ENCODE data around the gene ROS1.
A peak's percentile ranks its signal among the peaks of the same experiment; 100 is the strongest.

ROS1 gene

GRCh38 chr6:117306227-117306790 lies 119.4 kb downstream of the ROS1 start:
- no peak for DNase-seq

- DNase-seq, result no peak
Observed at GRCh38 chr6:117304446-117304845, 121.3 kb downstream of the ROS1 start.

- DNase-seq, result no peak
Observed at GRCh38 chr6:117303323-117303722, 122.4 kb downstream of the ROS1 start.

GRCh38 chr6:117298941-117299340 lies 126.8 kb downstream of the ROS1 start:
- no peak for DNase-seq

GRCh38 chr6:117290173-117290846 lies 135.4 kb downstream of the ROS1 start:
- DNase-seq, result no peak

- no peak for DNase-seq
Observed at GRCh38 chr6:117288083-117288715, 137.5 kb downstream of the ROS1 start.

- DNase-seq, result no peak
Observed at GRCh38 chr6:117280922-117281321, 144.8 kb downstream of the ROS1 start.

GRCh38 chr6:117276778-117277316 lies 148.9 kb downstream of the ROS1 start:
- DNase-seq, result no peak

GRCh38 chr6:117275711-117276110 lies 150.0 kb downstream of the ROS1 start:
- DNase-seq, result no peak

- DNase-seq, result no peak
Observed at GRCh38 chr6:117275205-117275604, 150.5 kb downstream of the ROS1 start.

GRCh38 chr6:117272891-117273290 lies 152.9 kb downstream of the ROS1 start:
- no peak for DNase-seq

- no peak for DNase-seq
Observed at GRCh38 chr6:117272032-117272866, 153.5 kb downstream of the ROS1 start.

- no peak for DNase-seq
Observed at GRCh38 chr6:117270843-117271507, 154.8 kb downstream of the ROS1 start.

GRCh38 chr6:117270055-117270842 lies 155.5 kb downstream of the ROS1 start:
- peak; percentile 9 for DNase-seq

GRCh38 chr6:117269638-117270054 lies 156.1 kb downstream of the ROS1 start:
- no peak for DNase-seq

GRCh38 chr6:117268924-117269323 lies 156.8 kb downstream of the ROS1 start:
- DNase-seq, result no peak

GRCh38 chr6:117267766-117268534 lies 157.8 kb downstream of the ROS1 start:
- DNase-seq, result no peak

- no peak for DNase-seq
Observed at GRCh38 chr6:117267054-117267347, 158.7 kb downstream of the ROS1 start.

GRCh38 chr6:117266257-117267053 lies 159.3 kb downstream of the ROS1 start:
- DNase-seq, result no peak
